ENCODE data around the gene UPK3BL2.
"Not testable (repeated sequence)": the region's sequence is repeated elsewhere in the genome, so short reads cannot be mapped to it uniquely, and the experiment has no call there.

The UPK3BL2 gene

GRCh38 chr7:102531583-102531982 lies 11.9 kb downstream of the UPK3BL2 start:
- not testable (repeated sequence) for DNase-seq (ENCODE audit: low read depth in 2 of 2)

GRCh38 chr7:102527822-102528793 lies 15.4 kb downstream of the UPK3BL2 start:
- DNase-seq (ENCODE audit: low read depth in 2 of 2) = not testable (repeated sequence)

GRCh38 chr7:102527182-102527581 lies 16.3 kb downstream of the UPK3BL2 start:
- DNase-seq (ENCODE audit: low read depth in 2 of 2) = not testable (repeated sequence)

GRCh38 chr7:102524803-102525202 lies 18.7 kb downstream of the UPK3BL2 start:
- not testable (repeated sequence) for DNase-seq (ENCODE audit: low read depth in 2 of 2)

- DNase-seq (ENCODE audit: low read depth in 2 of 2) = not testable (repeated sequence)
Measured at GRCh38 chr7:102520797-102521196, 22.7 kb downstream of the UPK3BL2 start.

GRCh38 chr7:102517550-102518147 lies 25.8 kb downstream of the UPK3BL2 start, which contains the start of gene RASA4B:
RASA4B (minus strand) TSS chr7:102517777; CDS start chr7:102517710, 67 bp downstream.
- DNase-seq (ENCODE audit: low read depth in 2 of 2) = not testable (repeated sequence)

GRCh38 chr7:102516951-102517350 lies 26.5 kb downstream of the UPK3BL2 start:
- DNase-seq (ENCODE audit: low read depth in 2 of 2) = not testable (repeated sequence)

GRCh38 chr7:102515889-102516288 lies 27.6 kb downstream of the UPK3BL2 start:
- not testable (repeated sequence) for DNase-seq (ENCODE audit: low read depth in 2 of 2)

GRCh38 chr7:102514881-102515721 lies 28.4 kb downstream of the UPK3BL2 start:
- not testable (repeated sequence) for DNase-seq (ENCODE audit: low read depth in 2 of 2)

- DNase-seq (ENCODE audit: low read depth in 2 of 2) = not testable (repeated sequence)
Measured at GRCh38 chr7:102512642-102513221, 30.8 kb downstream of the UPK3BL2 start.

- DNase-seq (ENCODE audit: low read depth in 2 of 2) = not testable (repeated sequence)
Measured at GRCh38 chr7:102511860-102512522, 31.5 kb downstream of the UPK3BL2 start.

- DNase-seq (ENCODE audit: low read depth in 2 of 2) = not testable (repeated sequence)
Measured at GRCh38 chr7:102510575-102510974, 32.9 kb downstream of the UPK3BL2 start.

- DNase-seq (ENCODE audit: low read depth in 2 of 2) = not testable (repeated sequence)
Measured at GRCh38 chr7:102507410-102508088, 35.9 kb downstream of the UPK3BL2 start.

GRCh38 chr7:102505298-102506185 lies 38.0 kb downstream of the UPK3BL2 start:
- not testable (repeated sequence) for DNase-seq (ENCODE audit: low read depth in 2 of 2)

GRCh38 chr7:102503141-102503540 lies 40.4 kb downstream of the UPK3BL2 start:
- not testable (repeated sequence) for DNase-seq (ENCODE audit: low read depth in 2 of 2)

GRCh38 chr7:102498321-102498720 lies 45.2 kb downstream of the UPK3BL2 start:
- not testable (repeated sequence) for DNase-seq (ENCODE audit: low read depth in 2 of 2)

- not testable (repeated sequence) for DNase-seq (ENCODE audit: low read depth in 2 of 2)
Measured at GRCh38 chr7:102497308-102497707, 46.2 kb downstream of the UPK3BL2 start.

- DNase-seq (ENCODE audit: low read depth in 2 of 2) = not testable (repeated sequence)
Measured at GRCh38 chr7:102496861-102497260, 46.6 kb downstream of the UPK3BL2 start.

Data from stimulated activated CD8-positive, alpha-beta memory T cell treated with anti-CD3 and anti-CD28 coated beads, Interleukin-2, amount 100 ng/mL, for 1 hour (primary cell).